Measurements from ENCODE around the gene CYP26A1. TPM values are rescaled to one million over a fixed set of nuclear protein-coding genes. Genes with fewer than 3 reads are reported as not detected.
"Not testable (repeated sequence)": the region's sequence is repeated elsewhere in the genome, so short reads cannot be mapped to it uniquely, and the experiment has no call there.

CYP26A1 gene
- total RNA-seq, 2 donors from 2014 or later = 5.6 TPM; not detected in 1

GRCh38 chr10:93096901-93097300 is 23.2 kb downstream of the CYP26A1 start:
- H3K4me1 ChIP-seq = no peaks in the 10 kb centered on the region
- DNase-seq (no peak), ATAC-seq (no peak)
- TF ChIP-seq CTCF (IDR thresholded peaks at IDR 0.05) = no peak
- no peak for TF ChIP-seq POLR2A (IDR thresholded peaks at IDR 0.05)
- H3K27ac ChIP-seq = no peak overlapping the region
- no peak overlapping the region for H3K4me3 ChIP-seq
- H3K36me3 ChIP-seq (replicated peaks in 1 of 2; ENCODE audit: insufficient read depth in 1 of 2, low read depth in 2 of 2) = no peaks in the 10 kb centered on the region
- 64 to 69% methylated on average over 5 of the region's 5 CpGs for WGBS, 2 donors
- H3K27me3 ChIP-seq = no peaks in the 10 kb centered on the region
- H3K9me3 ChIP-seq = no peaks in the 10 kb centered on the region
- intact Hi-C loops (cut with DNase I) = no loop called here

- ATAC-seq = no peak
- H3K9me3 ChIP-seq = no peaks in the 10 kb centered on the region
- no peak for TF ChIP-seq CTCF (IDR thresholded peaks at IDR 0.05)
- TF ChIP-seq POLR2A (IDR thresholded peaks at IDR 0.05) = no peak
- no peaks in the 10 kb centered on the region for H3K4me1 ChIP-seq
- H3K27ac ChIP-seq = no peak overlapping the region
- DNase-seq = no peak
- no peaks in the 10 kb centered on the region for H3K27me3 ChIP-seq
- intact Hi-C loops (cut with DNase I) = no loop called here
- no peaks in the 10 kb centered on the region for H3K36me3 ChIP-seq (replicated peaks in 1 of 2; ENCODE audit: insufficient read depth in 1 of 2, low read depth in 2 of 2)
- no peak overlapping the region for H3K4me3 ChIP-seq
- 72 to 77% methylated on average over 9 of the region's 9 CpGs for WGBS, 2 donors
Measured at GRCh38 chr10:93097386-93097785, 23.7 kb downstream of the CYP26A1 start.

GRCh38 chr10:93098816-93099215 is 25.1 kb downstream of the CYP26A1 start:
- ATAC-seq (no peak), DNase-seq (no peak)
- intact Hi-C loops (cut with DNase I) = no loop called here
- no peak overlapping the region for H3K4me3 ChIP-seq
- H3K36me3 ChIP-seq (replicated peaks in 1 of 2; ENCODE audit: insufficient read depth in 1 of 2, low read depth in 2 of 2) = no peaks in the 10 kb centered on the region
- no peaks in the 10 kb centered on the region for H3K4me1 ChIP-seq
- H3K9me3 ChIP-seq = no peaks in the 10 kb centered on the region
- TF ChIP-seq CTCF (IDR thresholded peaks at IDR 0.05) (no peak), POLR2A (IDR thresholded peaks at IDR 0.05) (no peak)
- 63% methylated on average over 3 of the region's 3 CpGs for WGBS, 2 donors
- H3K27ac ChIP-seq = no peak overlapping the region
- no peaks in the 10 kb centered on the region for H3K27me3 ChIP-seq

- Histone ChIP-seq H3K4me1 (no peaks in the 10 kb centered on the region), H3K27ac (no peak overlapping the region), H3K4me3 (no peak overlapping the region), H3K27me3 (no peaks in the 10 kb centered on the region), H3K9me3 (no peaks in the 10 kb centered on the region), H3K36me3 (replicated peaks in 1 of 2; ENCODE audit: insufficient read depth in 1 of 2, low read depth in 2 of 2) (no peaks in the 10 kb centered on the region)
- ATAC-seq (no peak), DNase-seq (no peak)
- intact Hi-C loops (cut with DNase I) = no loop called here
- WGBS, 2 donors = 88 to 89% methylated on average over 7 of the region's 7 CpGs
- TF ChIP-seq CTCF (IDR thresholded peaks at IDR 0.05) (no peak), POLR2A (IDR thresholded peaks at IDR 0.05) (no peak)
Measured at GRCh38 chr10:93099670-93100069, 26.0 kb downstream of the CYP26A1 start.

- H3K4me3 ChIP-seq; H3K9me3 ChIP-seq; H3K36me3 ChIP-seq (replicated peaks in 1 of 2; ENCODE audit: insufficient read depth in 1 of 2, low read depth in 2 of 2); ATAC-seq; H3K27me3 ChIP-seq; H3K27ac ChIP-seq; DNase-seq; H3K4me1 ChIP-seq; intact Hi-C loops (cut with DNase I): not testable (repeated sequence)
- 87 to 92% methylated on average over 3 of the region's 3 CpGs for WGBS, 2 donors
Measured at GRCh38 chr10:93101148-93101547, 27.5 kb downstream of the CYP26A1 start.
